Fibroblast of lung (primary cell): ENCODE data around the gene SH3RF1.

ENCODE experiments used
- EZH2 ChIP-seq: IDR thresholded peaks from 2 replicates; pipeline ENCODE4 v1.5.1; 2012; ENCODE audit warnings: low read length, control low read depth, mild to moderate bottlenecking; ENCODE audit errors: missing control alignments
- TF ChIP-seq, protein P1 (sequence below), 2 donors: IDR thresholded peaks in 1 of 2; conservative IDR thresholded peaks in 1 of 2; 1 replicate in 1 of 2; 2 replicates in 1 of 2; pipeline ENCODE4 v1.5.1; 2011 to 2012; ENCODE audit warnings: low read length in 2 of 2, control low read depth in 1 of 2, inconsistent platforms in 1 of 2, low read depth in 1 of 2, mild to moderate bottlenecking in 1 of 2

- TF ChIP-seq, protein P1, sequence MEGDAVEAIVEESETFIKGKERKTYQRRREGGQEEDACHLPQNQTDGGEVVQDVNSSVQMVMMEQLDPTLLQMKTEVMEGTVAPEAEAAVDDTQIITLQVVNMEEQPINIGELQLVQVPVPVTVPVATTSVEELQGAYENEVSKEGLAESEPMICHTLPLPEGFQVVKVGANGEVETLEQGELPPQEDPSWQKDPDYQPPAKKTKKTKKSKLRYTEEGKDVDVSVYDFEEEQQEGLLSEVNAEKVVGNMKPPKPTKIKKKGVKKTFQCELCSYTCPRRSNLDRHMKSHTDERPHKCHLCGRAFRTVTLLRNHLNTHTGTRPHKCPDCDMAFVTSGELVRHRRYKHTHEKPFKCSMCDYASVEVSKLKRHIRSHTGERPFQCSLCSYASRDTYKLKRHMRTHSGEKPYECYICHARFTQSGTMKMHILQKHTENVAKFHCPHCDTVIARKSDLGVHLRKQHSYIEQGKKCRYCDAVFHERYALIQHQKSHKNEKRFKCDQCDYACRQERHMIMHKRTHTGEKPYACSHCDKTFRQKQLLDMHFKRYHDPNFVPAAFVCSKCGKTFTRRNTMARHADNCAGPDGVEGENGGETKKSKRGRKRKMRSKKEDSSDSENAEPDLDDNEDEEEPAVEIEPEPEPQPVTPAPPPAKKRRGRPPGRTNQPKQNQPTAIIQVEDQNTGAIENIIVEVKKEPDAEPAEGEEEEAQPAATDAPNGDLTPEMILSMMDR (conservative IDR thresholded peaks at IDR 0.05 in 1 of 2, IDR thresholded peaks at IDR 0.05 in 1 of 2; ENCODE audit: low read depth in 1 of 2, low read length in 2 of 2): no peak
- TF ChIP-seq EZH2: no peak
Measured at GRCh38 chr4:169142391-169142790, 128.4 kb downstream of the SH3RF1 start.
